GM21381 (cell line): ENCODE results near the gene PRLR.
"Not testable (repeated sequence)": the region's sequence is repeated elsewhere in the genome, so short reads cannot be mapped to it uniquely, and the experiment has no call there.

Experiments used
- ATAC-seq: cut with Tn5 transposase; IDR thresholded peaks from one replicate; pipeline ENCODE4 v1.9.1; 2021; ENCODE audit warnings: mild to moderate bottlenecking, moderate library complexity; ENCODE audit not compliant: unreplicated experiment

The PRLR gene

DNA sequence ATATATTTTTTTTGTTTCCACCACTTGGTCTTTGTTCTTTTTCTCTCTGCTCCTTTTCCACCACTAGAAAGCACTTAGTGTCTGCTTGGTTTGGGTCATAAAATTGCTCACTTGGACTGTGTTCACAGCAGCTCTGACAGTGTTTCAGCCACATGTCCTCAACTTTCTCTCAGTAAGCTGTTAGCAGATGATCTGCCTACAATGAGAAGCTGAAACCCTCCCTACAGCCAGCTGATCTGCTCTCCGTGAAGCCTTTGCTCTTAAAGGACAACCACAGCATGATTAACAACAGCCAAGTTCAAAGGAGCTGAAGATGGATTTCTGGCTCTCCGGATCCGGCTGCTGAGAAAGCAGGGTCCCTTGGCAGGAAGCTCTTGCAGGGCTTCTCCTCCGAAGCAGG is 31.6 kb downstream of the PRLR start:
- no peak for ATAC-seq

DNA sequence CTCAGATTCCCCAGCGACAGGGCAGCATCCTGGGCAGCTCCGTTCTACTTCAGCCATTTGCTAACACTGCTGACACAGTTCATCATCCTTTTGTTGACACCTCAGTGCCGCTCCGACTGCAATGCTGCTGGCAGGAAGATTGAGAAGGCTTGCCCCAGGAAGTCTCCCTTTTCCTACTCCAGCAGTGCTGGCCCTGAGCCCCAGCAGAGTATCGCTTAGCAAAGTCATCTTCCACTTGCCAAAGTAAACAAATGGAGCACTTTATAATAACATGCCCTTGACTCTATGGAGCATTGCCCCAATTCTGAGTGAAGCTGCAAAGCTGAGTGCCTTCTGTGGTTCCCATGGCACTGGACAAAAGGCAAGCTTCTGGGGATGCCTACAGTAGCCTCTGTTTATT is 32.2 kb downstream of the PRLR start:
- no peak for ATAC-seq

DNA sequence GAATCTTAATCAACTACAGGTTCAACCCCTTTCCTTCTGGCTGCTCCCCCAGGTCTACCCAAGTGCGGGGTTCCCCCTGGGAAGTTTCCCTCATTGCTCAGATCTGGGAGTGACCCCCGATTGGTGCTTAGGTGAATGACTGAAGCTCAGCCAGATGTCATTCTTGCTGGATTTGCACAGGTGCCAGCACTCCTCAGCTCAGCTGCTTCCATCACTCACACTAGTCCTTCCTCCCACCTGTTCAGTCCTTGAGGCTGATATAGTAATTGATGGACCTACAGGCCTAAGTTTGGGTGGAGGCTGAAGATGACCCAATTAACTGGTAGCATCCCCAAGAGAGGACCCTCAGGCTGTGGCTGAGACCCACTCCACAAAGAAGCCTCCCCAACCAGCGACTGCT is 32.9 kb downstream of the PRLR start:
- ATAC-seq = no peak

DNA sequence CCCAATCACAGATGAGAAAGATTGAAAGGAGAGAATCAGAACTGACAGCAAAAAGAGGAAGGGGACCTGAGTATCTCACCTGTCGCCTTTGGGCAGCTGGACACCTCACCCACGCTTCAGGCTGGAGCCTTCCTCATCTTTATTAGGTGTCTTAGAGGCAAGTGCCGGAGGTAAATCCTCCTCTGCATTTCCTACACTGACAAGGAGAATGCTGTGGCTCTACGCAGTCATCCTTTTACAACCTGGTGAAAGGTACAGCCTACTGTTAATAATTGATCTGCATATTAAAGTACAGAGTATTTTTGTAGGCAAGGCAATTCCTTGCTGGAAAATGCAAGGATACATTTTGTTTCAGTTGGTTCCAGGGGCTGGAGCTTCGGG is 34.8 kb downstream of the PRLR start:
- ATAC-seq = no peak

DNA sequence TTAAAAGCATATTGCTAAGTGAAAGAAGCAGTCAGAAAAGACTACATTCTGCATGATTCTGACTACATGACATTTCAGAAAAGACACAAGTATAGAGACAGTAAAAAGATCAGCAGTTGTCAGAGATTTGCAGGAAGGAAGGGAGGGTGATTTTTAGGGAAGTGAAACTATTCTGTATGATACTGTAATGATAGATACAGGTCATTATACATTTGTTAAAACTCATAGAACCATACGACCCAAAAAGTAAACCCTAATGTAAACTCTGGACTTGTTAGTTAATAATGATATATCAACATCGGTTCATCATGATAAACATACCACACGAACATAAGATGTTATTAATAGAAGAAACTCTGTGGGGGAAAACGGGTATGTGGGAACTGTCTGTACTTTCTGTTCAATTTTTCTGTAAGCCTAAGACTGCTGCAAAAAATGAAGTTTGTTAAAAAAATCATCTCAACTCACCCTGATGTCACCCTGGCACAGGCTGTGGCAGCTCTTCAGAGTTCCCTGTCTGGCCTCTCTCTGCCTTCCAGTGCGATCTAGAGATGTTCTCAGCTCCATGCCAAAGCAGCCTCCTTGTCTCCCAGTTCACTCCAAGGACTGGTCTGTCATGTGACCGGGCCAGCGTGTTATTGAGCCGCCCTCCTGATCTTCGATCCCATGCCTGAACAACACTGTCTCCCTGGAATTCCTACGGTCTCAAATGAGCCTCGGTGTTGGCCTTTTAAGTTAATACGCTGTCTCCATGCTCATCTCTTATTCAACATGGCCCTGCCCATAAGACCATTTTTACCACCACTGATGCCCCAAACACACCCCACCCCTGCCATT is 35.4 kb downstream of the PRLR start:
- ATAC-seq = peak; percentile 95

DNA sequence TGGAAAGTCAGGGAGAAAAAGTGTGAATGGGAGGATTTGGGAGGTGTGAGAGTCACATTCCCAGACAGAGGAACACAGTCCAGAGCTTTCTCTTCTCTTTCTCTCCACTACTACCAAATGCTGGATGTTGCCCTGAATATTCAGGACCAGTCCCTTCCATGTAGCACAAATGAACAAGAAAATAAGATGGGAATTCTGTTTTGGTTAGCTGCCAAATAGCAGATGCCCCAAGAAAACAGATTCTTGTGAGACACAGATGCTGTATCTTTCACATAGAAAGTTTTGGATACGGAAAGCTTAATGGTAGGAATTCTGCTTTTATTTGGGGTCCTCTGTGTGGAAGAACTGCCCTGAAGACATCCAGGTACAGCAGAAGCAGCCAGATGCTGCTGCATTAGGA is 37.8 kb downstream of the PRLR start:
- ATAC-seq = no peak

DNA sequence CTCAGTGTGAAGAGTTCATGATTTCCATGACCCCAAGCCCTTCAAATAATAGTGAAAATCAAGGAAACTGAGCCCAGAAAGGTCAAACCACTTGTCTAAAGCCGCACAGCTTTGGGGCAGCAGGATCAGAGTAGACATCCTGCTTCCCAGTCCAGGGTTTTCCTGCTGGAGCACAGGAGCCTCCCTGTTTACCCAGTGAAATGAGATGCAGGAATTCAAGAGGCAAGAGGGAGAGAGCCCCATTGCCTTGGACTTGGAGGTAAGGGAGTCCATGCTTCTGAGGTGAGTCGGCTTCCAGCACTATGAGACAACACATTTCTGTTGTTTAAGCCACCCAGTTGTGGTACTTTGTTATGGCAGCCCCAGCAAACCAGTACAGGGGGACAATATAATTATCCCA is 40.5 kb downstream of the PRLR start:
- ATAC-seq = not testable (repeated sequence)

DNA sequence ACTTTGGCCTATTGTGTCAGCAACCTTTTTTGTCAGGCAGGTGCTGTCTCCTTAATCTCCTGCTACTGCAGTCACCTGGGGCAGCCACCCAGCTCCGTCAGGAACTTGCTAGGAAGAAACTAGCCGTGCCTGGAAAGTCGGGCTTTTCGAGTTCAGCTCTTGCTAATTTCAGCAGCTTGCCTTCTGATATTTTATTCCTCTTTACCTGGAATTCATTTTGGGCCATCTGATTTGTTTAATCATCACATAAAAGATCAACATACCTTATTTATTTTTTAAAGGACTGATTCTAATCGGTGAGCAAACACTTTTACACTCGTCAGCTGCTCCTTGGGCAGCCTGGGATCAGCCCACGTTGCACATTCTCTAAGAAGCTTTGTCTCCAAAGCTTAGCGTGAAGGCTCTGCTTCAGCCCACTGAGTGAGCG is 42.2 kb downstream of the PRLR start:
- ATAC-seq = no peak

DNA sequence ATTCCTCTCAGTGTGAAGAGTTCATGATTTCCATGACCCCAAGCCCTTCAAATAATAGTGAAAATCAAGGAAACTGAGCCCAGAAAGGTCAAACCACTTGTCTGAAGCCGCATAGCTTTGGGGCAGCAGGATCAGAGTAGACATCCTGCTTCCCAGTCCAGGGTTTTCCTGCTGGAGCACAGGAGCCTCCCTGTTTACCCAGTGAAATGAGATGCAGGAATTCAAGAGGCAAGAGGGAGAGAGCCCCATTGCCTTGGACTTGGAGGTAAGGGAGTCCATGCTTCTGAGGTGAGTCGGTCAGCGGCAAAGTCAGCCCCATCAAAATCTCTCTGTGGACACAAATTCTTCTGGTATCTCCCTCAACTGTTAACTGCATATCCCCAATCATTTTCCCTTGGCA is 42.7 kb downstream of the PRLR start:
- not testable (repeated sequence) for ATAC-seq

DNA sequence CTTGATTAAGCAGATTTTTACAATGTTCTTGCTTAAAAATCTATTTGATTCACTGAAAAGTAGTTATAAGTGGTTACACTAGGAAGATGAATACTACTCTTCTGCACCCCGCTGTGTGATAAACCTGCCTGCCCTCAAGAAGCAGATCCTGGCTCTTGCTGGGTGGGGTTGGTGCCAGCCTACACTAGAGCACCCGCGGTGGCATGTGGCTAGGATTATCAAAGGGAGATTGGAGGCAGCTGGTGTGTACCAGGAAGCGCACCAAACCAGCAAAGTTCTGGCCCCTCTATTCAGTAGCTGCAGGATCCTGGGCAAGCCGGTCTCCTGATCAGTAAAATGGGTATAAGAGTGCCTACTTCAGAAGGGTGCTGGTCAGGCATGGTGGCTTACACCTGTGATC is 43.5 kb downstream of the PRLR start:
- no peak for ATAC-seq

DNA sequence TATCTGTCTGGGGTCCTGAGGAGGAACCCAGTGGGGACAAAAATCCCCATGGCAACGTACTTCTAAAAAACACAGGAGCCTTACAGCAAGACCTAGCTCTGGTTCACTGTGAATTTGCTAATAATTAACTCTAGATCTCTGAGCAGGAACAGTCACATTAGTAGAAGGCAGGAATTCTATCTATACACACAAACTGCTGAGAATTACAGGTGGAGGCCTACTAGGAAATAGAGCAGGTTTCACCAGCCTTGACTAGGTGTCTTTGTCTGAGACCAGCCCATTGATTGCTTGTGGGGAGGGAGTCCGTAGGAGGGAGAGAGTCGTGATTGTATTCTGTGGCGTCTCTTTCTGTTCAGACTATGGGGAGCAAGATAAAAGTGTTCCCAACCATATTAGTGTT is 44.8 kb downstream of the PRLR start:
- ATAC-seq = no peak

DNA sequence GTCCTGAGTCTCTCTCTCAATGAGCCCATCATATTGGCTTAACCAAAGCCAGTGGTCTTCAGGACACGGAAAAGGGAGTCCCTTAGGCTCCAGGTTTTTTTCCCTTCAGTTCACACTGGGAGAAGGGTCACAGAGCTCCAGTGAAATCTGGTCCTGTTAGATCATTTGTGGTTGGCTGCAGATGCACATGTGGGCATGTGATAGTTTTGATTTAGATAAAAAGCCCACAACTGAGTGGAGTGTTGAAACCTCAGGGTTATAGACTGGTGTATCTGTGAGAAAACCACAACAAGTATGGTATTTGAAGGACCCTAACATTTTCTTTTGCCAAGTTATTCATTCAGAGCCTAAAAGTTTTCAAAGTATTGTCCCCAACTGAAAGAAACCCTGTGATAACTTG is 46.7 kb downstream of the PRLR start:
- no peak for ATAC-seq

DNA sequence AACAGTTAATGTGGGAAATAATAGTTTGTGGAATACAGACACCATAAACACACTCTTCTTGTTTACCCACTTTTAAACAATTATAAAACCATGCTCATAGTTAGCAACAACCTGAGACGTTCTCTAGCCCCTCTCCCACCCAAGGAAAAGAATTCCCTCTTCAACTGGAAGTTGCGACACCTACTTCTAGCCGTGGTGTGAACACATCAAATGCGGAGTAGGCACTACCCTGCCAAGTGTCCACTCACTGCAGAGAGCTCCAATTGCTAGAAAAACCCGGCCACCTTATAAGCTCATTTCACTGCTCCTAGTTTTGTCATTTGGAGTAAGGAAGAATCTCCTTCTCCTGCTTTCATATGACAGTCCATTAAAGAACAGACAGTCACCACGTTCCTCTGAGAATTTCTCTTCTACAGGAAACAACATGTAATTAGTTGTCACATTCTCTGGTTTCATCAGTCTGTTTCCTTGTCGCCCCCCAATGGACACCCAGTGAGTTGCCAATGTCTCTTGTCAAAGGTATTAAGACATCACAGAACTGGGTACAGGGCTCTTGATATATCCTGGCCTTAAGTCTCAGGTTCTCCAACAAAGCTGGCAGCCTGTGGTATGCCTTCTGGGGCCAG is 47.3 kb downstream of the PRLR start:
- ATAC-seq = peak; percentile 75

DNA sequence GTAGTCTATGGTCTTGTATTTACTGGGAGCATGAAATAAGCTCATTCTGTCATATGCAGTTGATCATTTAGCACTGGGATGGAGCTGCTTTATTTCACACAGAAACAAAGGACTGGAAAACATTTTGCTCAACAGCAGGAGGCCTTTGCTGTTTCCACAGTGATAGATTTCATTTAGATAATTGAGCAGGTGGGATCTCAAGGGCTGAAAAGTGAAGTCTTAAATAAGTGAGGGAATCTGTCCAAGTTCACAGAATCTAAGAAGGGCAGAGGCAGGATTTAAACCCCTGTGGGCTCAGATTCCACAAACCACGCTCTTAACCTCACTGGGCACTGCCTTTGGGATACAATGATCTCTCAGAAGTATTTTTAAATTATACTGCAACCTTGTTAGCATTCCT is 47.8 kb downstream of the PRLR start:
- no peak for ATAC-seq

DNA sequence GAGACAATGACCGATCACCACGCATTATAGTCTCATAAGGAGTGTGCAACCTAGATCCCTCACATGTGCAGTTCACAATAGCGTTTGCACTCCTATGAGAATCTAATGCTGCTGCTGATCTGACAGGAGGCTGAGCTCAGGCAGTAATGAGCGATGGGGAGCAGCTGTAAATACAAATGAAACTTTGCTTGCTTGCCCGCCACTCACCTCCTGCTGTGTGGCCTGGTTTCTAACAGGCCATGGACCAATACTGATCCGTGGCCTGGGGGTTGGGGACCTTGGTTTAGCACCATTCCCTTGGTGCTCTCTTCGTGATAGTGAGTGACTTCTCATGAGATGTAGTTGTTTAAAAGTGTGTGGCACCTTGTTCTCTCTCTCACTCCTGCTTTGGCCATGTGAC is 50.2 kb downstream of the PRLR start:
- no peak for ATAC-seq

DNA sequence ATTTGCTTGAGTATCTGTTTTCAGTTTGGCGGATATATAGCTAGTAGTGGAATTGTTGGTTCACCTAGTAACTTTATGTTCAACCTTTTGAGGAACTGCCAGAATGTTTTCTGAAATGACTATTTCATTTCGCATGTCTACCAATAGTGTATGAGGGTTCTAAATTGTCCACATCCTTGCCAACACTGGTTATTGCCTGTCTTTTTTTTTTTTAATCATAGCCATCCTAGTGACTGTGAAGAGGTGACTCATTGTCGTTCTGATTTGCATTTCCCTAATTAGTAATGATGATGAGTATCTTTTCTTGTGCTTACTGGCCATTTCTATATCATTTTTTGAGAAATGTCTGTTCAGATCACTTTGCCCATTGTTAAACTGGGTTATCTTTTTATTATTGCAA is 52.5 kb downstream of the PRLR start:
- ATAC-seq = no peak

DNA sequence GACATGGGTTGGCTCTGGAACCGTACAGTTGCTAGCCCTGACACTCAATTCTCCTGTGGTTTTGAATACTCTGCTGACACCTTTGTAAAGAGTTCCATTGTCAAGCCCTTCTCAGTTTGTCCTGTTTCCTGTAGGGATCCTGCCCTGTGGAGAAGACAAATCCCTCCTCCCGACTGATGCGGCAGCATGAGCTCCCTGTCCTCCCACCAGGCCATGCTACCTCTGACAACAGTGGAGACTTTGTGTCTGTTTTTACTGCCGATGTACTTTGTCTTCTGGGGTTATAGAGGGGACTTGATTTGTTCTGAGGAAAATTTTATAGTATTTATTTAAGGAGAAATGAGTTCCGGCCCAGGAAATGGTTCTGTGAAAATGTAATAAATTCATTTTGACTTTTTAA is 57.8 kb downstream of the PRLR start:
- ATAC-seq = no peak

DNA sequence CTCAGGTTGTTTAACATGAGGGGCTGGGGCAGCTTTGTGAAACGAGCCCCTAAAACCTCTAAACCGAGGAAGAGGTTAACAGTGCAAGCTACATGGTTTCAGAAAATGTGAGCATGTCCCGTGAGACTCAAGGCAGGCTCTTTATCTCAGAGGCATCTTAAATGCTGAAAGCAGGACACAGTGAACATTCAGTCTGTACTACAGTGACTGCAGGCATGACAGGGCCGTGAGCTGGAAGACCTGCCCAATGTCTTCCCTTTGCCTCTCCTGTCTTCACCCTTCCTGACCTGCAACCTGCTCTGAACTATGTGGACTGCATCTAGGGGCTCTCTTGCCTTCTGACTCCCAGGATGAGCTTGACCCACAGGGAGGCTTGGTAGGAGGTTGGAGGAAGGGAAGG is 58.3 kb downstream of the PRLR start:
- no peak for ATAC-seq

DNA sequence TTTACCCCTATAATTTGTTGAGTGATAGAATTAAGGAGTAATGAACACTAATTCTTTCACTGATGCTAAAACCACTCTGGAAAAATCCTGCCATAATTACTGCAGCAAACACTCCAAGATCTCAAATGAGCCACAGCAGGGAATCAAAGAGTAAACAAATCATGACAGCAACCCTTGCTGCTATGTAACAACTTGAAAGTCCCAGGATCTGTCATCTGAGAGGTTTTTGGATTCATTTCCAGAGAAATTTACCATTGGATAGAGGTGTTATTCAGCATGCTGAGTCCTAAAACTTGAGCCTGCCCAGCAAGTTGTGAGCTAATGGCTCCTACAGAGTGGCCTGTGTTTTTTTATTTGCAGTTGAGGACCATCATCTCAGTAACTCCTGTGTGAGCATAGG is 59.2 kb downstream of the PRLR start:
- no peak for ATAC-seq

DNA sequence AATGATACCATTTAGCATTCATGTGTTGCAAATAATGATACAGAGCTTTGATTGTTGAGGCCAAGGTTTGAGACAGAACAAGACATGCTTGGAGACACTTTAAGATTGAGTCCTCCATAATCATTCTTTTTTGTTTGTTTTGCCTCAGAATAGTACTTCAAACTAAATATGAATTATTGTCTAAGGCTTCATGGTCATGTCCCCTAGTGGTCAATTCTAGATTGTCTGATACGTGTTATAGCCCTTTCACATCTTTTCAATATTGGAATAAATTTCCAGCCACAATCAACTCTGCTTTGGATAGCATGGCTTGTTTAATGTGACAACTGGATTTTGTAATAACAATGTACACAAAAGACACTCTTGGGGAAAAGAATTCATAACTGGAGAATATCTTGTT is 64.2 kb downstream of the PRLR start:
- no peak for ATAC-seq

DNA sequence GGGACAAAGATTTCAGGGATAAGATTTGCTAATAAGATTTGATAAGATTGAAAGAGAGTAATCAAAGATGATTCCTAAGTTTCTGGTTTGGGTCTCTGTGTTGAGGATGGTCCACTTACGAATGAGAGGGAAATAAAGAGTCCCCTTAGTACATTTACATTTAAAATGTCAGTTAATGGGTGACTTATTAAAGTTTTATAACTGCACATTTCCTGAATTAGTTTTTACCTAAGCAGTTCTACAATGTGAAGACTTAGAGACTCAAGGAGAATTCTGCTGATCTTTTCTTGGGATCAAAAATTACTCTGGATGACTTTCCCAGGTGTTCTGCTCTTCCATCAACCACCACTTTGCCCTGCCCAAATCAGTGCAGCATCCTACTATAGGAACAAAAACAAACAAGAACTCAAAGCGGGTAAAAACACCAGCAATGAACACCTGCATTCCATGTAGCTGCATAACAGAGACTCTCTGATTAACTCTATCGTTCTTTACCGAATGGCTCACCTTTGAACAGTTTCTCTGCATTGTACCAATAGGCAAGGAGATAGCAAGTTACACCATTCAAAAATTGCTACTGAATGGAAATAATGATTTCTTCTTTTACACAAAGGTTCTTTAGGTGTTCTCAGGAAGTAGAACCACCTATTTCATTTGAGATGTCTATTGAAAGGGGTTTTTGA is 65.3 kb downstream of the PRLR start:
- no peak for ATAC-seq

DNA sequence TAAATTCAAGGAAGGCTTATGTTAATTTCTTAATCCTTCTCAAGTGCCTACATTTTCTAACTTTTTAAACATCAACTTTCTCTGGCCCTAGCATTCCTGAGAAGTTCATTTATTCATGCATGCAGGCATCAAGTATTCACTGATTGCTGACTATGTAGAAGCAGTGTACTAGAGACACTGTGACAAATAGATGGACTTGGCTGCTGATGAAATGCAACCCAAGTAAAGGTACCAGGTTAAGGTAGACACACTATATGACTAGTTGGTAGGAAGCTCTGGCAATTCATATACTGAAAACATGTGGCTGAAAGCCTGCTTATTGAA is 66.6 kb downstream of the PRLR start:
- no peak for ATAC-seq
